HG02588 (cell line): ENCODE results near the gene MATN1.

Source experiments
- ATAC-seq: cut with Tn5 transposase; IDR thresholded peaks from one replicate; pipeline ENCODE4 v1.9.1; 2021; ENCODE audit warnings: mild to moderate bottlenecking, moderate library complexity; ENCODE audit not compliant: unreplicated experiment

The MATN1 gene

DNA sequence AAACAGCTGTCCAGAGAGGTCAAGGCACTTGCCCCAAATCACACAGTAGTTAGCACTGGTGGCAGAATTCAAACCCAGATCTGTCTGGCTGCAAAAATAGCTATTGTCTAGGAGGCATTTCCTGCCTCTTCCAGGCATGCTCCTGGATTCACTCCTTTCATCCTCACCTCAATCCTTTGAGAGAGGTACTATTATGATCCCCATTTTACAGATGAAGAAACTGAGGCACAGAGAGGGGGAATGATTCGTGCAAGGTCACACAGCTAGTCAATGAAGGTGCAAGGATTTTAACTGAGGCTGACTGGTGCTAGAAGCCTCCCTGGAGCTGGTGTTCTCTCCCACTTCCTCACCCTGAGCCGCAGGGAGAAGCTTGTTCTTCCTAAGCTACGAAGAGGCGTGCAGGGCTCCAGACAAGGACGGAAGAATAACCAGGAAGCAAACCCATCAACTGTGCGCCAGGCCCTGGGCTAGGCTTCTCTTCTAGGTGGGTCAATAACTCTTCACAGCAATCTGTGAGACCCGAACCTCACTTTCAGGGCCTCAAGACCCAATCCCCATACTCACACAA, 34.8 kb upstream of the MATN1 start:
- ATAC-seq = no peak

DNA sequence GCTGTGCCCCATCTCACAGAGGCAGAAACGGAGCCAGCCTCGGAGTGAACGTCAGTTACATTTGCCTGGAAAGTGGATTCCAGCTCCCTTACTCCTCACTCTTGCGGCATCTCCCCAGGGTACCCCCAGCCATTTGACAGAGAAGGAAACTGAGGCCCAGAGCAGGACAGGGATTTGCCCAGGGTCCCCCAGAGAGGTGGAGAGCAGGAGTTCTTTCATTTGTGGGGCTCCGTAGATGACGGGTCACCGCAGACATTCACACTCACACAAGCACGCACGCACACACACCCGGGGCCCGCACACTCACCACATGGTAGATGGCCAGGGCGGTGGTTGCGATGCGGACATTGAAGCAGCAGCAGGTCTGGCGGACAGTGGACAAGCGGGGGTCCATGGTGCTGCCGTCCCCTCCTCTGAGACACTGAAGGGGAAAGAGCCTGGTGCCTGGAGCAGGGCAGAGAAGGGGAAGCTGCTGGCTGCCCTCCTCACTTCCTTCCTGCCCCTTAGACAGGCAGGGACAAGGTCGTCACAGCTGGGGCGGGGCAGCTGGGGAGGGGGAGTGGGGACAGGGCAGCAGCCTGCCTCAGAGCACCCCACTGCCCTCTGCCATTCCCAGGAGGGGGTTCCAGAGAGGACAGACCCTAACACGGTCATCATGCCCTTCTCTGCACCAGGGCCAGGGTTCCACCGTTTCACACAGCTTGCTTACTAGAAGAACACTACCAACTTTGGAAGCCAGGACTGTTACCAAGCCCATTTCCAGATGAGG, 34.2 kb upstream of the MATN1 start, which contains the start of gene LAPTM5:
TSS of gene LAPTM5 (minus strand) at position 423 of the 769 bp plus-strand sequence. CDS start at position 394, 29 bp downstream.
- ATAC-seq = no peak

DNA sequence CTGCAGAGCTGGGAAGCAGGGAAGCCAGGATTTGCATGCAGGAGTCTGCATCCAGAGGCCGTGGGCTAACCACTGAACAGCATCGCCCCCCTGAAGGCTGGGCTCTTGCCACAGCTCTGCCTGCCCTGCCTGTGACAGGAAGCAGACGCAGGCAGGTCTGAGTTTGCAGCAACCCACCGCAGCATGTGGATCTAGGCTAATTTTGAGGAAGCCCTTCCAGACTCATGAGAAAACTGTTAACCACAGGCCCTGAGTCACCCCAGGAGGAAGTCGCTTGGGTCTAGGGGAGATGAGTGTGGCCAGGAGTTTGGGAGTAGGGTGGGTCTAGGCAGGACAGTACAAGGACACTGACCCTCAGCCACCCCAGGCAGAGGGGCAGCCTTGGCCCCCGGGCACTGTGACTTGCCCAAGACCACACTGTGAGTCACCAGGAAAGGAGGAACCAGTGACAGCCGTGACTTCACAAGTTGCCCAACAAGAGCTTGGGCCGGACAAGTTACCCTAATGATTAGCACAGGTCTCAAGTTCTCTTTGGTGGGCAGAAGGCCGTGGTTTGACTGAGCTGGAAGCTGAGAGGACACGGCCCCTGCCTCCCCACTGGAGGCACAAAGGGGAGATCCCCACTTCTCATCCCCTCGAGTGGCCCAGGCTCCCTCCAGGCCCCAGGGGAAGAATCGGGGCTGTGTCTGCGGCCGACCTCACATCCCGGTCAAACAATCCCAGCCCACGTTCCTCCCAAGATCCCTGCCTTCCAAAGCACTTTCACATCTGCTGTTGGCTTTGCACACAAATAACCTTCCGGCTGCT, 33.4 kb upstream of the MATN1 start:
- ATAC-seq = no peak

DNA sequence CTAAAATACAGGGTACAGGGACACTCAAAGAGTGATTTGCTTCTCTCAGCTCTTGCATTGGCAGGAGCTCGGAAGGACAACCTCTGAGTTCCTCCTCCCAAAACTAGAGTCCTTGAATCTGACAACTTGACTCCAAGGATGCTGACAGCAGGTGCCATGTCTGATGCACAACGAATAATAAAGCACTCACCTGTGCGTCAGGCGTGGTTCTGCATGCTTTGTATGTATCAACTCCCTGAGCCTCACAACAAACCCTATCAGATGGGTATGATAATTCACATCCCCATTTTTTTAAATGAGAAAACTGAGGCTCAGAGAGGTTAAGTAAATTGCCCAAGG, 32.8 kb upstream of the MATN1 start:
- no peak for ATAC-seq

DNA sequence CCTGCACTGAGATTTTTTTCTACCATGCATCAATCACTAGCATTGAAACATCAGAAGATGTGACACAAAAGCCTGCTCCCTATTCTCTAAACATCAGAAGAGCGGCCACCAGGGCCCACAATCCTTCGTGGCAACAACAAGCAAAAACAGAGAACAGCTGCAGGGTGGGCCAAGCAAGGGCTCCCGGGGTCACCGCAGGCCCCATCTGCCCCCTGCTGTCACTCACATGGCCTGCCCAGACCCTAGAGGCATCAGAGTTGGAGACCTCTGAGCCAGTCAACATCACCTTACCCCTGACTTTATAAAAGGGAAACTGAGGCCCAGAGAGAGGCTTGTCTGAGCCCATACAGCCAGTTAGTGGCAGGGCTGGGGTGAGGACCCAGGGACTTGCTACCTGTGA, 32.4 kb upstream of the MATN1 start:
- ATAC-seq = no peak

DNA sequence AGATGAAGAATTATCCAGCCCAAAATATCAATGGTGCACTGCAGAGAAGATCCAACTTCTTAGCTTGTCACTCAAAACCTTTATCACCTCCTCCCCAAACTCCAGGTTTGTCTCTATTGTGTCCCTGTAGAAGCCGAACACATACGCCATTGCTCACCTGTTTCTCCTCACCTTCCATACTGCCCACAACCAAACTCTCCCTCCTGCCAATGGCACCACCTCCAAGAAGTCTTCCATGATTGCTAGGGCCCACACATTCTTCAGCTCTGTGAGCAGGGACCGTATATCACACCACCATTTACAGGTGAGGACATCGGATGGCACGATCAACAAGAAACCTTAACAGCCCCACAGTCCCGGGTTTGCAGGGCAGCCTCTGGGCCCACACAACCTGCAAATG, 31.9 kb upstream of the MATN1 start:
- no peak for ATAC-seq

DNA sequence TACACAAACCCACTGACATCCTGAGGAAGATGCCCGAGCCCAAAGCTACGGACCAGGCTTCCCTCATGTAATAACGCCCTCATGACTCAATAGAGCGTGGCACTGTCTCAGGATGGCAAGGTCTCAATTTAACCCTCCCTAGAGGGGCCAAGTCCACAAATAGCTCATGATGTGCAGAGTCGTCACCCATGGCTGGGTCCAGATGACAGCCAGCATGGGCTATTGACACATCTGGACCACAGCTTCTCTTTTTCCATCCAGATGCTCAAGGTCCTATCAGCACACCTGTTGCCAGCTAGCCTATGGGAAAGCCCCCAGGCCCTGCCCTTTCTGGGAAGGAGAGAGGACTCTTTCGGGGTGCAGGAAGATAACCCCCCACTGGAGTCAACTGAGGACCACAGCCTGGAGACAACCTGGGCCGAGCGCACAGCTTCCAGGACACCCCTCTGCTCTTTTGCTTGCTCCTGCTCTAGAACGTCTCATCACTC, 31.3 kb upstream of the MATN1 start:
- ATAC-seq = peak; percentile 55

DNA sequence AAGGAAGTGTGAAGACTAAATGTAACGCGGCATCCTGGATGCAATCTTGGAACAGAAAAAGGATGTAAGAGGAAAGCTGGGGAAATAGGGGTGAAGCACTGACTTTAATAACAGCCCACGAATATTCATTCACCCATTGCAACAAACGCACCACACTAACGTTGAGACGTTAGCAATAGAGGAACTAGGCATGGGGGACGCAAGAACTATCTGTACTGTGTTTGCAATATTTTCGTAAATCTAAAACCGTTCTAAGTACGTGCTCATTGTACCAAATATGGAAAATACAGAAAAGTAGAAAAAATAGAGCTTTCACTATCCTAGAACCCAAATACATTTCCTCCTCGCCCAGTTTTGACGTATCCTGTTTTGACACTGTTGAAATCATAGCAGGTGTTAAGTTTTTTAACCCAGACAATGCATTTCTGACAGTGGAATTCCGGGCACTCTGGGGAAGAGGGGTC, 30.3 kb upstream of the MATN1 start:
- no peak for ATAC-seq

DNA sequence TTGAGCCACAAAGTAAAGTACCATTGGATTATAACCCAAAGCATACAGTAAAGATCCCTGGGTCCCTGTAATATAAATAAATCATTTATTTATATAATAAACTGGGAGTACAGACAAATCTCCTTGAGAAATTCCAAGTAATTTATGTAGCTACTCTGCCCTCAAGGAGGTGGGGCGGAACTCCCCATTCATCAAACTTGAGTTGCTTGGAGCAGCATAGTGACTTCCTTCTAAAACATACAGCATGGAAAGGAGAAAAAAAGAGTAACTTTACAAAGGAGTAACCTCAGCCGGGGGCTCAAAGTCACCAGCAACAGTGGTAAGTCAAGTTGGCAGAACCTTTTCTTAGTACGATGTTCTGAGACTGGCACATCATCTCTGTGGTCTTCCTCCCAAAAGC, 29.7 kb upstream of the MATN1 start:
- ATAC-seq = no peak

DNA sequence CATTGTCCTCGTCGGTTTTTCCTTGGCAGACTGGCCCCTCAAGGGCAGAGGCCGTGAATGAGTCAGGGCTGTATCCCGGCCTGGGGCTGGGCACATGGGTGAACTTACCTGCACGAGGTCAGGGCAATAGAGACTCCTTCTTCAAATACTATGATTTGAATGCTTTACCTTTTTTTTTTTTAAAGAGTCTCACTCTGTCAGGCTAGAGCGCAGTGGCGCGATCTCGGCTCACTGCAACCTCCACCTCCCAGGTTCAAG, 29.2 kb upstream of the MATN1 start:
- no peak for ATAC-seq

DNA sequence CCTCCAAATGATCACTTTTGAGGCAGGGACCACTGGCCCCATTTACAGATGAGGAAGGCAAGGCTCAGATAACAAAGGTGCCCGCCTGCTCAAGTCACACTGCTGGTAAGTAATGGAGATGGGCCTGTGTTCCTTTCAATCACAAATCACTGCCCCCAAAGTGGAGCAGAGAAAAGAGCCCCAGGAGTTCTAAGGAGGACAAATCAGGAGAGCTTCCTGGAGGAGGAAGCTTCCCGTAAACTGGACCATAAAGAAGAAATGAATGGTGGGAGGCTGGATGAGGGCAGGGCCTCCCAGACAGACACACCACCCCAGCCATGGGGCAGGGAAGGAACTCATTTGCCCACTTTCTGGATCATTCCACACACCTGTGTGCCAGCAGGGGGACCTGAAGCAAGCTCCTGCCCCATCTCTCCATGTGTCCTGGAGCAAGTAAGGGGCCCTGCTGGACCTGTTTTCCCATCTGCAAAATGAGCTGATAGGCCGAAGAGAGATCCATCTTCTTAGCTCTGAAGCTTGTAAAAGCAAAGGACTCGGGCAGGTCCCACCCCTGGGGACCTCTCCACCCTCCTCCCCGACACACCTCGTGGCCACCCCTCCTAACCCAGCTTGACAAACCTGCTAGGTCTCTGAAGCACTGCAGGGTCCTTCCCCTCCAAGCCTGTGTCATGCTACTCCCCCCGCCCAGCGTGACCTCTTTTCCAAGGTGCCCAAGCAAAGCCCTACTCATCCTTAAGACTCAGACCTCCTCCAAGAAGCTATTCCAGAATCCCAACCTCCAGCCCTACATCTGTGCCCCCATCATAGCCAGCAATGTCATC, 28.7 kb upstream of the MATN1 start:
- ATAC-seq = no peak

DNA sequence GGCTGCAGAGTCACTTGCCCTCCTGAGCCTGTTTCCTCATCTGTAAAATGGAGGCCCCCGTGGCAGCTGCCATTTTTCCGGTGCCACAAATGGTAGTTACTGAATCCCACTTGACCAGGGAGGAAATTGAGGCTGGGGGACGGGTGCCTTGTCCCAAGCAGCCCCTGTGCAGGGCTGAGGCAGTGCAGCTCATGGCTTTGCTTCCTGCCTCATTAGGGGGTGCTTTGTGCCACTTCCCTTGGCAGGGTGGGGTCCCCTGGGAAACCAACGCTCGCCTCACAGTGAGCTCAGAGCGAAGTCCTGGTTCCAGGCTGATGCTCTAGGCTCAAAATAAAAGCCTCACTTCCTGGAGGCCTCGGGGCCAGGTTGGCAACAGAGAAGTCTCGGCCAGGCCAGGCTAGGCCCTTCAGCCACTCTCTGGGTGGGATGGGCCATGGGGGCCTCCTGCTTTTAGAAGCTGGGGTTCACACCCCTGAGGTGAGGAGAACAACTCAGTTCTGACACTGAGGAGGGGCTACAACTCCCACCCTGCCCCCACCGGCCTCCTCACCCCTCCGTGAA, 27.4 kb upstream of the MATN1 start:
- ATAC-seq = no peak

DNA sequence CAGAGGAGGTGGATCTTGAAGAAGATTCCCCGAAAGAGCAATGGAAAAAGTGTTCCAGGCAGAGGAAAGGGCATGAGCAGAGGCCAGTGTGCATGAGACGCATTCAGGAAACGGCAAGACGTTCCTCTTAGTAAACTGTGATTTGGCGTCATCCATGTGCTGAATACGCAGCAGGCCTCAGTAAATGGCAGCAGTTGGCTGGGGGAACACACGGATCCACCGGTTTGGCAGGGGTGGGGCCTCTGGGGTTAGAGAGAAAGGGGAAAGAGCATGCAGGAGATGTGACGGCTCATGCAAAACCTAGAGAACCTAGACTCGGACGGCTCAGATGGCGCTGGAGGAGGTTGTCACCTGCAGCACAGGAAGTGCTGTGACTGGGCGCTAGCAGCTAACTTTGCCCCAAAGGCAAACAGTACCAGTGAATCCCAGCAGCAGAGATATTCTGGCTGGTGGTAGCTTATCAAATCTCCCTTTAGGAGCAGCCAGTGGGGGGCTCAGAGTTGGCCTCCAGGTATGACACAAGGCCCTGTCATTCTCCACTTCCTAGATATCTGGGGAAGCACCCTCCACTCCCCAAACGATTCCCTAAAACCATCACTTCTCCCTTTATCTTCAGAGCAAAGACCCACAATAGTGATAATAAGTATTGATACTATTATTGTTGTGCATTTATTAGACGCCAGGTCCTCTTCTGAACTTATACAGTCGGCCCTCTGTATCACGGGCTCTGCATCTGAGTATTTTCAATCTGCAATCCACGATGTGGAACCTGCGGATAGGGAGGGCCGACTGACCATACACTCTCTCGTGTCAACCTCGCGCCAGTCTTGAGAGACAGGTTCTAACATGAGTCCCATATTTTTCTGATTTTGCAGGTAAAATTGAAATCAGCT, 26.6 kb upstream of the MATN1 start:
- no peak for ATAC-seq

DNA sequence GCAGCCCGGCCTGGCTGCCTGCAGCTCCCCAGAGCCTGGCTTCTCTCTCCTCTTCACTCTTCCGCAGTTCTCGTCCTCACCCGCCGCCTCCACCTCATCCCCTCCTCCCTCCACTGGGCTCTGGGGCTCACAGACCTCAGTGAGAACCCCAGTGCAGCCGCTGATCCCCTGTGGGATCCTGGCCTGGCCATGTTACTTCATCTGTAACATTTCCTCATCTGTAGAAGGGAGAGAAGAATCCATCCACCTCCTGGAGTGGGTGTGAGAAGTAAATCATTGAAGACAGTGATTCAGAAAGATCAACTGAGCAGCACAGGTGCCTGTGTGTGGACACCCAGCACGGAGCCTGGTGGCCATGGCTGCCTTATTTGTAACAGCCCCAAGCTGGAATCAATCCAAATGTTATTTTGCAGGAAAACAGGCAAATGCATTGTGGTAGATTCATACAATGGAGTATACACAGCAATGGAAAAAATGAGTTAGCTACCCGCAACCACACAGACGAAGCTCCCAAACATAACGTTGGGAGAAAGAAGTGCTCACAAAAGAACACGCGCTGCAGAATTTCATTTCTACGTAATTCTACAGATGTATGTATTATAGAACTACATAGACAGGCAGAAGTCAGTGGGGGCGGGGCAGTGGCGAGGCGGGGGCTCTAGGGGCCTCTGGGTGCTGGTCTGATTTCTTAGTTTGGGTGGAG, 25.5 kb upstream of the MATN1 start:
- ATAC-seq = no peak

DNA sequence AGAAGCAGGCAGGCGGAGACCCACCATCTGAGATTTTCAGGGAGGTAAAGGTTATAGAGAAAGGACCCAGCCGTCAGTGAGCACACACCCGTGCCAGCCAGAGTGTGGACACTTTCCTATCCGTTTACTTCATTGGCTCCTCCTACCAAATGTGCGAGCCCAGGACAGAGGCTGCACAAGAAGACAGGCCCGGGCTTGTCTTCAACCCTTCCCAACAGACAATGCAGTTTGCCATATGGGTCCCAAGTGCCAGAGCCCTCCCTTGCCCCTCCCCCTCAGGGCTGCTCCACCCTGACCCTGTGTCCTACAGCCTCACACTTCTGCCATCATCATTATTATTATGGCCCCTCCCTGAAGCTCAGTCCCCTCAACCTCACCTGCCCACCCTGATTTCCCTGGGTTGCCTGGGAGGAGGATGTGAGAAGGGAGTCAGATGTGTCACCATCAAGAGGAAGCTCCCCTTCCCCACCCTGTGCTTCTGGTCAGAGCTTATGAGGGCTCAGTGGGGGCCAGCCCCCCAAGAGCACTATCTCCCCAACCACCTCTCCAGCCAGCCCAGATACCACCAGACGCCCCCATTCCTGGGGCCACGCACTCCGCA, 24.8 kb upstream of the MATN1 start:
- no peak for ATAC-seq

DNA sequence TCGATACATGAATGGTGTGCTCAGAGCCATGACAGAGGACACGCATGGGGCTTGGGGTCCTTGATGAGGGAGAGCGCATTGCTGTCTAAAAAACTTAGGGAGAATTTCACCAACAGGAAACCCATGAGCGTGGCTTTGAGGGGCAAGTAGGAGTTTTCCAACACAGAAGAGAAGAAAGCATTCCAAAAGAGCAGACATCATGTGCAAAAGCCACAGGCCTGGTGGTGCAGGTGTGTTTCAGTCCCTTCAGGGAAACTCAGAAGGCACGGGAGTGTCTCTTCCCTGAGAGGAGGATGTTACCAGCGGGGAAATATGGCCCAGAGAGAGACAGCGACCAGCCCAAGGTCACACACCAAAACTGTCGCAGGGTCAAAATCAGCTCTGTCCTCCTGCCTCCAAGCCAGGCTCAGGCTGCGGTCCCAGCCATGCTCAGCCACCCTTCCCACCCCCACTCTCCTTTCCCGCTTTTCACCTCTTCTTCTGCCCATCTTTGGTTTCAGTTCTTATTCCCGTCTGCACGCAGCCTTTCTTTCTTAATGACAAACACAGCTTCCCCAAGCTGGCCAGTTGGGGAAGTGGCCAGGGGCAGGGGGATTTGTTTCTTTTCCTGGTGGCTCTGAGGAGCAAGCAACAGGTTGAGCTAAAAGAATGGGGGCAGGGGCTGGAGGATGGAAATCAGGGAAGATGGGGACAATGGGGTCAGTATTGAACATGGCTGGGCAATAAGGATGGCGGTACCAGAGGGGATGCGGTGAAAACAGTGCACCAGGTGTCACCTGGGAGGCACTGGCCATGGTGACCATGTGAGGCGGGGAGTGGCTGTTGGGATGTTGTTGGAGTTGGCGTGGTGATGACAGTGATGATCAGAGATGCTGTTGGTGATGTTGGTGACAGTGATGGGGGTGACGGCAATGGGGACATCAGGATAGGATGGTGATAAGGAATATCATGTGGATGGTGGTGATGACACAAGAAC, 23.9 kb upstream of the MATN1 start:
- no peak for ATAC-seq

DNA sequence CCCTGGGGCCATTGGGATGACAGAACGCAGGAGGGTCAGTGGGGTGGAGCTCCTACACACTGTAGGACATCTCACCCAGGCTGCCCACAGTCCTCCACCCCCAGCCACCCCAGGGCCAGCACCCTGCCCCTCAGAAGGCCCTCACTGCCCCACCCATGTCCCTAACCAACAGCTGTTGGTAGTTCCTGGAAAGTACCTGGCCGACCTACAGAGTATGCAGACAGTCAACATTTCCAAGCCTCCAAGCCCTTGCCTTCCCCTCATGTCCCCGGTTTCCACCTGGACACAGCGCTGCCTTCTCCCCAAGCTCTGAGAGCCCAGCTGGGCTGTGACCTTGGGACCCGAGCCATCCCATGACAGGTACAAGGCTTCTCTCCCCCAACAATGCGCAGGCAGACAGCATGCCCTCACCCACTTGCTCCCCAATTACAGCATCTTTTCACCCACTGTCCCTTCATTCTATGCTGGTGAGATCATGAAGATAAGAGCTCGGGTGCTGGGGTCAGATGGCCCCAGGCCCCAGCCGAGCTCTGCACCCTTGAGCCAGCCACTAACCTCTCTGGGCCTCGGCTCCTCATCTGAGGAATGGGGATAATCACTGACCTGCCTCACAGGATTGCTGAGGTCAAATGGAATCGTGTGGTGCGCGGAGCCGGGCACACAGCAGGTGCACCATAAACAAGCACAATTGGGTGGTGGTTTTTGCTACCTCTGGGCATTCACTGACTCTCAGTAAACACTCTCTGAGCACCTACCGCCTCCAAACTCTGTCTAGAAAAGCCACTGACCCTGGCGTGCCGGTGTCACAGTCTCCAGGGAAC, 23.0 kb upstream of the MATN1 start:
- no peak for ATAC-seq
